Panc1 (cell line): ENCODE results near the gene AP3D1. TPM values are rescaled to one million over a fixed set of nuclear protein-coding genes. Genes with fewer than 3 reads are reported as not detected.

Experiments used
- ATAC-seq: fragments of 200-7000 bp; cut with Tn5 transposase; 2 replicates; pipeline ENCODE4 v1.9.1; 2020; ENCODE audit warnings: mild to moderate bottlenecking, moderate library complexity
- BruUV-seq: library from RNA; stranded (reverse); fragments of 400-500 nt; replicated peaks from 2 replicates; lab custom pipeline; 2021; lab: Mats Ljungman, UMichigan
- CTCF ChIA-PET: fragments of 300-600 bp; sonication (Branson Sonifier 250); formaldehyde crosslinking; loops from one replicate; lab custom pipeline; 2022; ENCODE audit warnings: antibody characterized with exemption; lab: Charles Lee
- POLR2A ChIA-PET: fragments of 300-600 bp; sonication (Branson Sonifier 250); formaldehyde crosslinking; loops from one replicate; lab custom pipeline; 2022; ENCODE audit warnings: antibody characterized with exemption; lab: Charles Lee
- DNase-seq: peaks from one replicate; pipeline ENCODE4 v3.0.0-alpha.2; 2010; ENCODE audit warnings: low read depth, low spot score
- H3K27ac ChIP-seq: 2 replicates; pipeline ENCODE4 v1.5.1; 2011; ENCODE audit warnings: mild to moderate bottlenecking, low read length, inconsistent platforms
- H3K27me3 ChIP-seq: fragments of 200-500 bp; sonication (Bioruptor generic); 2 replicates; pipeline ENCODE4 v1.6.0; 2014; ENCODE audit warnings: low read length, inconsistent platforms; ENCODE audit not compliant: control insufficient read depth, insufficient read depth
- H3K36me3 ChIP-seq: fragments of 200-500 bp; sonication (Bioruptor generic); 2 replicates; pipeline ENCODE4 v1.5.1; 2014; ENCODE audit warnings: inconsistent platforms, mild to moderate bottlenecking, low read length, moderate library complexity; ENCODE audit not compliant: control insufficient read depth, insufficient read depth
- H3K4me1 ChIP-seq: 2 replicates; pipeline ENCODE4 v1.5.1; 2011; ENCODE audit warnings: inconsistent platforms, mild to moderate bottlenecking, low read length, moderate library complexity; ENCODE audit not compliant: control insufficient read depth, insufficient read depth
- H3K4me3 ChIP-seq, 2 experiments: 2 replicates each; pipeline ENCODE4 v1.5.1; 2011 to 2012; ENCODE audit warnings: low read depth in 2 of 2, low read length in 2 of 2, mild to moderate bottlenecking in 2 of 2, inconsistent platforms in 1 of 2, moderate library complexity in 1 of 2
- H3K9me3 ChIP-seq: fragments of 200-500 bp; sonication (Bioruptor generic); 2 replicates; pipeline ENCODE4 v1.5.1; 2014; ENCODE audit warnings: low read depth, mild to moderate bottlenecking, inconsistent platforms, low read length, moderate library complexity; ENCODE audit not compliant: control insufficient read depth, insufficient read depth
- POLR2AphosphoS5 ChIP-seq: IDR thresholded peaks from 2 replicates; pipeline ENCODE4 v1.6.1; 2012; ENCODE audit warnings: mild to moderate bottlenecking, low read depth, low read length, moderate library complexity
- SIN3A ChIP-seq: IDR thresholded peaks from 2 replicates; pipeline ENCODE4 v1.6.1; 2012; ENCODE audit warnings: low read depth, mild to moderate bottlenecking, low read length, moderate library complexity, borderline replicate concordance; ENCODE audit not compliant: insufficient read depth
- TCF7L2 ChIP-seq: IDR thresholded peaks from 2 replicates; pipeline ENCODE4 v1.6.1; 2011; ENCODE audit warnings: mild to moderate bottlenecking, low read depth, low read length, inconsistent platforms
- in situ Hi-C: cut with HindIII; loops from 2 replicates; pipeline ENCODE4 v1.10.0; 2016; ENCODE audit warnings: low sequenced_read_pairs, low pct_unique_long_range_greater_than_20kb
- intact Hi-C: fragments of 100-400 bp; cut with micrococcal nuclease; formaldehyde crosslinking; loops from one replicate; pipeline ENCODE4 v1.10.0; 2022; ENCODE audit not compliant: unreplicated experiment
- total RNA-seq: library from RNA; stranded (reverse); gene quantifications from one replicate; pipeline ENCODE4 v1.2.1, GENCODE V29; 2021; ENCODE audit not compliant: unreplicated experiment
- TF ChIP-seq, protein P1 (sequence below), 2 experiments: IDR thresholded peaks; 2 replicates each; pipeline ENCODE4 v1.6.1; 2011 to 2012; ENCODE audit warnings: low read depth in 2 of 2, control low read depth in 1 of 2, low read length in 1 of 2, mild to moderate bottlenecking in 1 of 2, moderate library complexity in 1 of 2; ENCODE audit not compliant: insufficient read depth in 1 of 2
- TF ChIP-seq, protein P2 (sequence below): fragments of 450-650 bp; IDR thresholded peaks from 2 replicates; pipeline ENCODE4 v1.5.1; 2017; ENCODE audit warnings: mild to moderate bottlenecking

AP3D1 gene
- total RNA-seq, 1 experiment from 2014 or later, result 167 TPM

DNA sequence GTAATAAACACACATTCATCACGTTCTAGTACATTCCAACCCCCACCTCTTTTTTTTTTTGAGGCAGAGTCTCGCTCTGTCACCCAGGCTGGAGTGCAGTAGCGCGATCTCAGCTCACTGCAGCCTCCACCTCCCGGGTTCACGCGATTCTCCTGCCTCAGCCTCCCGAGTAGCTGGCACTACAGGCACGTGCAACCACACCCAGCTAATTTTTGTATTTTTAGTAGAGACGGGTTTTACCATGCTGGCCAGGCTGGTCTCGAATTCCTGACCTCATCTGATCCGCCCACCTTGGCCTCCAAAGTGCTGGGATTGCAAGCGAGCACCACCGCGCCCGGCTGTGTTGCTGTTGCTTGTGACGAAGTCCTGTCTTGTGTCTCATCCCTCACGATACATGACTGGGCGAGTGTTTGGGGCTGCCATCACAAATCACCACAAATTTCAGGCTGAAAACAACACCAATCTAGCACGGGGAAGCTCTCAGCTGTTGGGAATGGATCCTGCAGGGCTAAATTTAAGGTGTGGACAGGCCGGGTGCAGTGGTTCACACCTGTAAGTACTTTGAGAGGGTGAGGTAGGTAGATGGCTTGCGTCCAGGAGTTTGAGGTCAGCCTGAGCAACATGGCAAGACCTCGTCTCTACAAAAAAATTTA is 70.9 kb downstream of the AP3D1 start:
- in situ Hi-C loops, result no loop called here
- ATAC-seq (no peak), DNase-seq (no peak)
- no peak overlapping the region for H3K27ac ChIP-seq
- intact Hi-C loops, result no loop called here
- no peaks in the 10 kb centered on the region for H3K4me1 ChIP-seq
- H3K36me3 ChIP-seq, result no peaks in the 10 kb centered on the region
- no peaks in the 10 kb centered on the region for H3K9me3 ChIP-seq
- ChIA-PET CTCF (no interaction called here), POLR2A (no interaction called here)
- no peak overlapping the region for H3K4me3 ChIP-seq
- BruUV-seq, result no TSS peak
- TF ChIP-seq POLR2AphosphoS5 (no peak), SIN3A (no peak), TCF7L2 (no peak)
- TF ChIP-seq, protein P1, sequence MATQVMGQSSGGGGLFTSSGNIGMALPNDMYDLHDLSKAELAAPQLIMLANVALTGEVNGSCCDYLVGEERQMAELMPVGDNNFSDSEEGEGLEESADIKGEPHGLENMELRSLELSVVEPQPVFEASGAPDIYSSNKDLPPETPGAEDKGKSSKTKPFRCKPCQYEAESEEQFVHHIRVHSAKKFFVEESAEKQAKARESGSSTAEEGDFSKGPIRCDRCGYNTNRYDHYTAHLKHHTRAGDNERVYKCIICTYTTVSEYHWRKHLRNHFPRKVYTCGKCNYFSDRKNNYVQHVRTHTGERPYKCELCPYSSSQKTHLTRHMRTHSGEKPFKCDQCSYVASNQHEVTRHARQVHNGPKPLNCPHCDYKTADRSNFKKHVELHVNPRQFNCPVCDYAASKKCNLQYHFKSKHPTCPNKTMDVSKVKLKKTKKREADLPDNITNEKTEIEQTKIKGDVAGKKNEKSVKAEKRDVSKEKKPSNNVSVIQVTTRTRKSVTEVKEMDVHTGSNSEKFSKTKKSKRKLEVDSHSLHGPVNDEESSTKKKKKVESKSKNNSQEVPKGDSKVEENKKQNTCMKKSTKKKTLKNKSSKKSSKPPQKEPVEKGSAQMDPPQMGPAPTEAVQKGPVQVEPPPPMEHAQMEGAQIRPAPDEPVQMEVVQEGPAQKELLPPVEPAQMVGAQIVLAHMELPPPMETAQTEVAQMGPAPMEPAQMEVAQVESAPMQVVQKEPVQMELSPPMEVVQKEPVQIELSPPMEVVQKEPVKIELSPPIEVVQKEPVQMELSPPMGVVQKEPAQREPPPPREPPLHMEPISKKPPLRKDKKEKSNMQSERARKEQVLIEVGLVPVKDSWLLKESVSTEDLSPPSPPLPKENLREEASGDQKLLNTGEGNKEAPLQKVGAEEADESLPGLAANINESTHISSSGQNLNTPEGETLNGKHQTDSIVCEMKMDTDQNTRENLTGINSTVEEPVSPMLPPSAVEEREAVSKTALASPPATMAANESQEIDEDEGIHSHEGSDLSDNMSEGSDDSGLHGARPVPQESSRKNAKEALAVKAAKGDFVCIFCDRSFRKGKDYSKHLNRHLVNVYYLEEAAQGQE (IDR thresholded peaks at IDR 0.05; ENCODE audit: insufficient read depth in 1 of 2, low read depth in 2 of 2, low read length in 1 of 2), result no peak
- TF ChIP-seq, protein P2, sequence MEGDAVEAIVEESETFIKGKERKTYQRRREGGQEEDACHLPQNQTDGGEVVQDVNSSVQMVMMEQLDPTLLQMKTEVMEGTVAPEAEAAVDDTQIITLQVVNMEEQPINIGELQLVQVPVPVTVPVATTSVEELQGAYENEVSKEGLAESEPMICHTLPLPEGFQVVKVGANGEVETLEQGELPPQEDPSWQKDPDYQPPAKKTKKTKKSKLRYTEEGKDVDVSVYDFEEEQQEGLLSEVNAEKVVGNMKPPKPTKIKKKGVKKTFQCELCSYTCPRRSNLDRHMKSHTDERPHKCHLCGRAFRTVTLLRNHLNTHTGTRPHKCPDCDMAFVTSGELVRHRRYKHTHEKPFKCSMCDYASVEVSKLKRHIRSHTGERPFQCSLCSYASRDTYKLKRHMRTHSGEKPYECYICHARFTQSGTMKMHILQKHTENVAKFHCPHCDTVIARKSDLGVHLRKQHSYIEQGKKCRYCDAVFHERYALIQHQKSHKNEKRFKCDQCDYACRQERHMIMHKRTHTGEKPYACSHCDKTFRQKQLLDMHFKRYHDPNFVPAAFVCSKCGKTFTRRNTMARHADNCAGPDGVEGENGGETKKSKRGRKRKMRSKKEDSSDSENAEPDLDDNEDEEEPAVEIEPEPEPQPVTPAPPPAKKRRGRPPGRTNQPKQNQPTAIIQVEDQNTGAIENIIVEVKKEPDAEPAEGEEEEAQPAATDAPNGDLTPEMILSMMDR, result no peak
- no peaks in the 10 kb centered on the region for H3K27me3 ChIP-seq

DNA sequence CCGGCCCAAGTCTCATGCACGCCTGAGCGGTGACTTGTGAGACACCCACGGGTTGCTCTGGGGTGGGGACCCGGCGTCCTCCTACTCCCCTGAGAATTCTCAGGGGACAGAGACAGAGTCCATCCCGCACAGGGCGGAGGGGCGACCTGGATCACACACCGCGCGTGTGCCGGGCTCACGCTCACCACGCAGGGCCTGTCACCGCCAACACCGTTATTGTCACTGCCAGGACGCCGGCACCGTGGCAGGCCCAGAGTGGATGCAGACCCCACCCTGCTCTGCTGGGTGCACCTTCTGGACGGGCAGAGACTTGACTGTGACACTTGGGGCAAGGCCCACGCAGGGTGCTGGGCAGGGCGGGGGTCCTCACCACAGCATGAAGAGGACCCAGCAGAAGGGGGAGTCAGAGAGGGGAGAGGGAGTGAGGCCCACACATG is 71.5 kb downstream of the AP3D1 start:
- no peak overlapping the region for H3K27ac ChIP-seq
- H3K9me3 ChIP-seq, result no peaks in the 10 kb centered on the region
- intact Hi-C loops (no loop called here), in situ Hi-C loops (no loop called here)
- DNase-seq, result no peak
- H3K4me3 ChIP-seq, result no peak overlapping the region
- no peaks in the 10 kb centered on the region for H3K27me3 ChIP-seq
- TF ChIP-seq, protein P1 (IDR thresholded peaks at IDR 0.05; ENCODE audit: insufficient read depth in 1 of 2, low read depth in 2 of 2, low read length in 1 of 2), result no peak
- TF ChIP-seq SIN3A (no peak), POLR2AphosphoS5 (no peak), TCF7L2 (no peak)
- TF ChIP-seq, protein P2, result no peak
- ChIA-PET POLR2A (no interaction called here), CTCF (no interaction called here)
- no TSS peak for BruUV-seq
- no peak for ATAC-seq
- no peaks in the 10 kb centered on the region for H3K36me3 ChIP-seq
- no peaks in the 10 kb centered on the region for H3K4me1 ChIP-seq
